A549 (cell line): Measurements from ENCODE around the gene RGP1. TPM values are rescaled to one million over a fixed set of nuclear protein-coding genes. Genes with fewer than 3 reads are reported as not detected.

Experiments used
- ATAC-seq, 2 experiments: fragments of 200-7000 bp in 1 of 2; fragments of >200 bp in 1 of 2; cut with Nextera tagmentation in 1 of 2; cut with Tn5 transposase in 1 of 2; 3 replicates each; pipeline versions ENCODE4 v1.8.0 to v1.9.1; 2018 to 2020; ENCODE audit warnings: mild to moderate bottlenecking in 1 of 2, moderate library complexity in 1 of 2
- CTCF ChIA-PET: fragments of 300-600 bp; sonication (Branson Sonifier 250); formaldehyde crosslinking; extraction: SDS; loops from one replicate; lab custom pipeline; 2021; ENCODE audit warnings: antibody characterized with exemption, inconsistent platforms; lab: Yijun Ruan, JAX
- POLR2A ChIA-PET: fragments of 350-600 bp; formaldehyde crosslinking; extraction: SDS; loops from one replicate; lab custom pipeline; 2021; ENCODE audit warnings: antibody characterized with exemption, inconsistent platforms; lab: Yijun Ruan, JAX
- DNase-seq, 2 experiments: peaks; one replicate each; pipeline versions ENCODE4 v3.0.0 to v3.0.0-alpha.2; 2011 to 2016; ENCODE audit warnings: low read depth in 1 of 2, low spot score in 1 of 2
- FAIRE-seq: peaks from 2 replicates; lab custom pipeline; 2011; peaks lifted over from hg19 to GRCh38; lab: Jason Lieb, UNC
- H3K27ac ChIP-seq, 2 experiments: fragments of >200 bp; sonication (Bioruptor Twin); formaldehyde crosslinking; 3 replicates each; pipeline ENCODE4 v1.5.1; 2016 to 2017
- H3K4me1 ChIP-seq: fragments of >200 bp; sonication (Bioruptor Twin); formaldehyde crosslinking; 3 replicates; pipeline ENCODE4 v1.6.1; 2016
- H3K4me2 ChIP-seq: fragments of >200 bp; sonication (Bioruptor Twin); formaldehyde crosslinking; 3 replicates; pipeline ENCODE4 v1.6.1; 2016
- H3K4me3 ChIP-seq: fragments of >200 bp; sonication (Bioruptor Twin); formaldehyde crosslinking; 3 replicates; pipeline ENCODE4 v1.5.1; 2016
- H3K9me3 ChIP-seq: fragments of >200 bp; sonication (Bioruptor Twin); formaldehyde crosslinking; 3 replicates; pipeline ENCODE4 v1.6.1; 2016
- BHLHE40 ChIP-seq: IDR thresholded peaks from 2 replicates; pipeline ENCODE4 v1.6.1; 2012; ENCODE audit warnings: low read depth, low read length, inconsistent platforms
- CHD4 ChIP-seq: fragments of 200-600 bp; sonication (generic); IDR thresholded peaks from 2 replicates; pipeline ENCODE4 v1.6.1; 2016; ENCODE audit warnings: antibody characterized with exemption, mild to moderate bottlenecking, borderline replicate concordance
- EHMT2 ChIP-seq: fragments of 200-600 bp; sonication (generic); IDR thresholded peaks from 2 replicates; pipeline ENCODE4 v1.6.1; 2016; ENCODE audit warnings: antibody characterized with exemption, low read depth, mild to moderate bottlenecking, moderate library complexity
- EP300 ChIP-seq, 2 experiments: fragments of >200 bp; sonication (Bioruptor Twin); formaldehyde crosslinking; IDR thresholded peaks; 2 replicates in 1 of 2; 3 replicates in 1 of 2; pipeline ENCODE4 v1.6.1; 2016 to 2017
- FOSB ChIP-seq: fragments of 250-450 bp; sonication (Bioruptor Pico); IDR thresholded peaks from 2 replicates; pipeline ENCODE4 v1.5.0; 2020; ENCODE audit warnings: mild to moderate bottlenecking, moderate library complexity
- FOXS1 ChIP-seq: fragments of 250-450 bp; sonication (Bioruptor Pico); IDR thresholded peaks from 2 replicates; pipeline ENCODE4 v1.5.0; 2020; ENCODE audit warnings: mild to moderate bottlenecking, moderate library complexity
- HEYL ChIP-seq: fragments of 250-450 bp; sonication (Bioruptor Pico); IDR thresholded peaks from 2 replicates; pipeline ENCODE4 v1.8.0; 2021; ENCODE audit warnings: mild to moderate bottlenecking, moderate library complexity
- HOXB13 ChIP-seq: fragments of 250-450 bp; sonication (Bioruptor Pico); IDR thresholded peaks from 2 replicates; pipeline ENCODE4 v1.5.0; 2020; ENCODE audit warnings: low read depth, mild to moderate bottlenecking, moderate library complexity
- HOXB5 ChIP-seq: fragments of 250-450 bp; sonication (Bioruptor Pico); IDR thresholded peaks from 2 replicates; pipeline ENCODE4 v1.5.0; 2020; ENCODE audit warnings: mild to moderate bottlenecking, moderate library complexity
- JUN ChIP-seq, 2 experiments: fragments of >200 bp; sonication (Bioruptor Twin); formaldehyde crosslinking; IDR thresholded peaks; 2 replicates in 1 of 2; 3 replicates in 1 of 2; pipeline ENCODE4 v1.6.1; 2016 to 2017
- JUNB ChIP-seq: fragments of >200 bp; sonication (Bioruptor Twin); formaldehyde crosslinking; IDR thresholded peaks from 2 replicates; pipeline ENCODE4 v1.6.1; 2016
- MAFK ChIP-seq: fragments of 450-650 bp; IDR thresholded peaks from 2 replicates; pipeline ENCODE4 v1.6.1; 2014; ENCODE audit not compliant: partially characterized antibody
- MAZ ChIP-seq: fragments of 150-350 bp; IDR thresholded peaks from 2 replicates; pipeline ENCODE4 v1.6.1; 2014; ENCODE audit warnings: antibody characterized with exemption, low read depth, low read length, borderline replicate concordance
- NFE2L2 ChIP-seq: fragments of 150-350 bp; conservative IDR thresholded peaks from 2 replicates; pipeline ENCODE4 v1.6.1; 2014; ENCODE audit warnings: low read length
- SREBF2 ChIP-seq: fragments of 450-650 bp; IDR thresholded peaks from 2 replicates; pipeline ENCODE4 v1.6.1; 2014; ENCODE audit warnings: mild to moderate bottlenecking, moderate library complexity
- ZC3H11A ChIP-seq: fragments of 450-650 bp; IDR thresholded peaks from 2 replicates; pipeline ENCODE4 v1.6.1; 2014; ENCODE audit warnings: antibody characterized with exemption, mild to moderate bottlenecking
- WGBS: methylation state at CpG from one replicate; pipeline ENCODE4 v1.1.6; 2017; ENCODE audit errors: missing lambda C conversion rate; 5-methylcytosine and 5-hydroxymethylcytosine counted together
- polyA plus RNA-seq, 4 experiments: library from polyadenylated mRNA; depleted of rRNA in 3 of 4; stranded (reverse); fragments of >200 nt; fragmentation: RNase III in 1 of 4; extraction: RNeasy Plus Mini Kit Qiagen cat#74134 plus additional on column Dnase treatment in 1 of 4; gene quantifications; 2 replicates in 3 of 4; 3 replicates in 1 of 4; pipeline ENCODE4 v1.2.3, GENCODE V29; 2011 to 2017

RGP1 gene
- polyA plus RNA-seq, 2 of the 4 experiments (the other 2 are of a cell fraction): 16.1 to 16.6 TPM

DNA sequence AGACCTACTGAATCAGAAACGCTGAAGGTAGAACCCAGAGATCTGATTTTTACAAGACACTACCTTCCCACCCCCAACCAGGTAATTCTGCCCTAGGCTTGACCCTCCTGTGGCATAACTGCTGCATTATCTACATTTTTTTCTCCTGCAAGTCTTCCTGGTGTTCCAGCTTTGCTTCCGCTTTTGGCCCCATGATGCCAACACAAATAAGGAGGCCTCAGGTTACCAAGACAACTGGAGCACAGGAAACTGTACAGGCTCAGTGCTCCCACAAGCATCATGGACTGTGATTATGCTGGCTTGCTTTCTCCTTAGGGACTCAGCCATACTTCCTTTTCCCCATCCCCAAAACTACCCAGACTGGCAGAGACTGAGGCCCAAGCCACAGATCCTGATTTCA, 11.6 kb downstream of the RGP1 start:
- ChIA-PET CTCF (interaction anchor here (0.8 to 2.0 kb wide), 8 partner anchors 8 to 143 kb away, joined by 3 to 15 read pairs (median 4); no protein-coding TSS in a partner anchor), POLR2A (no interaction called here)
- FAIRE-seq (no peak), DNase-seq (peak in 1 of 2 experiments; percentile 32), ATAC-seq (no peak)
- no peak overlapping the region for H3K4me2 ChIP-seq
- no peak overlapping the region for H3K4me3 ChIP-seq
- no peak overlapping the region for H3K27ac ChIP-seq
- no peaks in the 10 kb centered on the region for H3K9me3 ChIP-seq
- H3K4me1 ChIP-seq: peaks cover 16% of the 10 kb centered on the region
- WGBS: 87% methylated on average over 2 of the region's 2 CpGs
- TF ChIP-seq FOXS1 (CRISPR knock-in tag) (no peak), EHMT2 (no peak), ZC3H11A (no peak)

DNA sequence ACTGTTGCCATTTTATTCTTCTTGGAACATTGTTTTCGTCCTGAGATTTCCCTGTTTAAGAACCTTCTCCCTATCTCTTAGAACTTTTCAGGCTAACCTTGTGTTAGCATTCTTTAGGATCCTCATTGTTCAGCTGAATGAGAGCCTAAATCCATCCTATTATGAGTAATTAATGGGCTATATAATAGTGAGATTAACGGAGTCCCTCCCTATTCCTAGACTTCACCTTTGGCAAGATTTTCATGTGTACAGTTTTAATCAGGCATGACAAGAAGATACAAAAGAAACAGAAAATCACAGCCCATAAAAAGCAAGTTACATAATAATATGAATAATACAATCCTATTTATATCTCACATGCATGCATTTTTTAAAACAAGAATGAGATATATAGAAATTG, 14.1 kb downstream of the RGP1 start:
- no peak overlapping the region for H3K4me3 ChIP-seq
- FAIRE-seq (no peak), ATAC-seq (no peak), DNase-seq (no peak)
- 92% methylated on average over 2 of the region's 2 CpGs for WGBS
- H3K9me3 ChIP-seq: no peaks in the 10 kb centered on the region
- H3K4me1 ChIP-seq: peaks cover 12% of the 10 kb centered on the region
- no peak overlapping the region for H3K4me2 ChIP-seq
- ChIA-PET CTCF (interaction anchor here (0.7 to 1.3 kb wide), 4 partner anchors 13 to 127 kb away, joined by 3 to 8 read pairs (median 6); no protein-coding TSS in a partner anchor), POLR2A (interaction anchor here (0.6 to 0.7 kb wide), 2 partner anchors 17 to 427 kb away, joined by 3 to 4 read pairs; no protein-coding TSS in a partner anchor)
- TF ChIP-seq JUN (IDR thresholded peaks at IDR 0.05) (no peak), MAFK (no peak)
- H3K27ac ChIP-seq: no peak overlapping the region

DNA sequence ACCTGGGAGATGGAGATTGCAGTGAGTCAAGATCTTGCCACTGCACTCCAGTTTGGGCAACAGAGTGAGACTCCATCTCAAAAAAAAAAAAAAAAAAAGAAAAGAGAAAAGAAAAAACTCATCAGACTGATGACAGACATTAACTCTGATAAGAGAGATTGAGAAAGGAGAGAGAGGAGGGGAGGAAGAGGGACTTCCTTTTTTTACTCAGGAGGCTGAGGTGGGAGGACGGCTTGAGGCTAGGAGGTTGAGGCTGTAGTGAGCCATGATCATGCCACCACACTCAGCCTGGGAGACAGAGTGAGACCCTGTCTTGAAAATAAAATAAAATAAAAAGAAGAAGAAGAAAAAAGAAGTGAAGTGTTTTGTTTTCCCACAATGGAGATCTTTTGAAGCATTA, 14.7 kb downstream of the RGP1 start:
- no peak overlapping the region for H3K4me2 ChIP-seq
- ATAC-seq (no peak), DNase-seq (no peak)
- 87% methylated on average over 1 of the region's 1 CpG for WGBS
- no peaks in the 10 kb centered on the region for H3K9me3 ChIP-seq
- H3K4me3 ChIP-seq: no peak overlapping the region
- peaks cover 5% of the 10 kb centered on the region; the same call in 2 of the 3 replicates for H3K4me1 ChIP-seq
- H3K27ac ChIP-seq: no peak overlapping the region
- CTCF ChIA-PET: interaction anchor here (1.2 to 1.3 kb wide), 3 partner anchors 9 to 26 kb away, joined by 3 to 8 read pairs (median 4); partner anchors contain the start of gene MSMP
- POLR2A ChIA-PET: no interaction called here
- TF ChIP-seq EP300 (IDR thresholded peaks at IDR 0.05) (no peak), HEYL (no peak), HOXB5 (CRISPR knock-in tag) (no peak), CHD4 (no peak), MAZ (no peak)
- TF ChIP-seq, all 56 proteins: peak for 0
- no peak for FAIRE-seq

DNA sequence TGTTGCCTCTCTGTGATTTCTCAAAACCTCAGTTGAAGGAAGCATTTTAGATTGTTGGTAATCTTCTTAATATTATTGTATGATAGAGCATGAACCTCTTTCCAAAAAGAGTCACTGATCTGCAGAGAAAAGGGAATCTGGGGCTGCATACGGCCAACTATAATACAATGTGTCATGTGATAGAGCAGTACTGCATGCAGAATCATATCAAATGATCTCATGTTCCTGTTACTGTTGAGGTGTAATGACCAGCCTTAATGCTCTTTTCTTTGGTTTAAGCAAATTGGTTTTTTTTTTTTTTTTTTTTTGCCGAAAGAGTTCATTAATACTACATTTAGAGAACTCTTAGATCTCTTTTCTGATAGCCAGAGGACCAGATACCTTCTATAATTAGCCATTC, 17.9 kb downstream of the RGP1 start:
- ATAC-seq (no peak), FAIRE-seq (no peak), DNase-seq (no peak)
- 89% methylated on average over 2 of the region's 2 CpGs for WGBS
- ChIA-PET POLR2A (interaction anchor here (0.6 kb wide), 1 partner anchor 9 kb away, joined by 3 read pairs; no protein-coding TSS in a partner anchor), CTCF (interaction anchor here (0.7 to 13.6 kb wide), 3 partner anchors 18 to 115 kb away, joined by 3 to 122 read pairs (median 4); no protein-coding TSS in a partner anchor)
- no peak for TF ChIP-seq NFE2L2
- no peak for TF ChIP-seq JUNB
- TF ChIP-seq EP300 (IDR thresholded peaks at IDR 0.05): no peak
- TF ChIP-seq HOXB13 (CRISPR knock-in tag): no peak
- no peak for TF ChIP-seq FOSB (CRISPR knock-in tag)
- no peak for TF ChIP-seq MAZ
- no peak for TF ChIP-seq SREBF2
- H3K27ac ChIP-seq: no peak overlapping the region
- no peak overlapping the region for H3K4me2 ChIP-seq
- H3K9me3 ChIP-seq: no peaks in the 10 kb centered on the region
- H3K4me3 ChIP-seq: no peak overlapping the region
- peaks cover 19% of the 10 kb centered on the region for H3K4me1 ChIP-seq

DNA sequence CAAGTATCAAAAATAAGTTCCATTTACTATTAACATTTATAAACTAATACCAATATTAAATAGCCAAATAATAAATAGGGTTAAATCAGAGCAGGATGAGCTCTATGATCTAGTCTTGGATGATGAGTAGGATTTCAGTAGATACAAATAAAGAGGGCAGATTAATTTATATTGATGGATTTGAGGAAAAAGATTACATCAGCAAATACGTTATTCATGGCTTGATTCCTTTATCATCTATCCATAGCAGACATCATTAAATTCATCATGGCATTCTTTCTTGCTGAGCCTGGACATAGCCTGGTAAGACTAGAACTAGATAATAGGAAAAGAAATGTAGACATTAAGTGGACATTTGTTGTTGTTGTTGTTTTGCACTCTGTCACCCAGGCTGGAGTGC, 18.4 kb downstream of the RGP1 start:
- no peak for DNase-seq
- TF ChIP-seq MAFK (peak; percentile 70), BHLHE40 (no peak)
- FAIRE-seq: no peak
- Histone ChIP-seq H3K9me3 (no peaks in the 10 kb centered on the region), H3K27ac (no peak overlapping the region), H3K4me2 (no peak overlapping the region), H3K4me3 (no peak overlapping the region), H3K4me1 (peaks cover 23% of the 10 kb centered on the region)
- CTCF ChIA-PET: interaction anchor here (0.7 to 13.6 kb wide), 4 partner anchors 18 to 188 kb away, joined by 3 to 122 read pairs (median 4); no protein-coding TSS in a partner anchor
- POLR2A ChIA-PET: interaction anchor here (0.6 to 0.7 kb wide), 2 partner anchors 9 to 164 kb away, joined by 3 to 4 read pairs; no protein-coding TSS in a partner anchor
- WGBS: 92% methylated on average over 1 of the region's 1 CpG
- ATAC-seq: no peak
